AG04450 (cell line): ENCODE data around the gene VPS25. TPM values are rescaled to one million over a fixed set of nuclear protein-coding genes. Genes with fewer than 3 reads are reported as not detected.

Source experiments
- CTCF ChIA-PET: fragments of 300-600, 350-600 bp; formaldehyde crosslinking; extraction: SDS; loops from one replicate; lab custom pipeline; 2022; ENCODE audit warnings: antibody characterized with exemption, inconsistent platforms; lab: Charles Lee
- POLR2A ChIA-PET: fragments of 350-600 bp; formaldehyde crosslinking; extraction: SDS; loops from one replicate; lab custom pipeline; 2021; ENCODE audit warnings: antibody characterized with exemption, inconsistent platforms; lab: Yijun Ruan, JAX
- DNase-seq: peaks from one replicate; pipeline ENCODE4 v3.0.0-alpha.2; 2011; ENCODE audit warnings: low read depth, low spot score
- H3K27ac ChIP-seq: one replicate; pipeline ENCODE4 v1.5.1; 2012; ENCODE audit warnings: low read depth, low read length, control low read depth
- H3K27me3 ChIP-seq: one replicate; pipeline ENCODE4 v1.6.0; 2012; ENCODE audit warnings: low read length; ENCODE audit not compliant: control insufficient read depth, insufficient read depth
- H3K4me3 ChIP-seq: 2 replicates; pipeline ENCODE4 v1.5.1; 2011; ENCODE audit warnings: mild to moderate bottlenecking, low read depth, low read length, control low read depth
- H3K9me3 ChIP-seq: 2 replicates; pipeline ENCODE4 v1.5.1; 2012; ENCODE audit warnings: low read length; ENCODE audit not compliant: control insufficient read depth, insufficient read depth
- CTCF ChIP-seq: IDR thresholded peaks from 2 replicates; pipeline ENCODE4 v1.5.1; 2011; ENCODE audit warnings: low read depth, low read length, control low read depth, inconsistent platforms
- polyA plus RNA-seq: library from polyadenylated mRNA; depleted of rRNA; stranded (reverse); fragments of >200 nt; gene quantifications from 2 replicates; pipeline ENCODE4 v1.2.3, GENCODE V29; 2011

VPS25 gene
- polyA plus RNA-seq, 1 experiment, result 94.0 TPM

DNA sequence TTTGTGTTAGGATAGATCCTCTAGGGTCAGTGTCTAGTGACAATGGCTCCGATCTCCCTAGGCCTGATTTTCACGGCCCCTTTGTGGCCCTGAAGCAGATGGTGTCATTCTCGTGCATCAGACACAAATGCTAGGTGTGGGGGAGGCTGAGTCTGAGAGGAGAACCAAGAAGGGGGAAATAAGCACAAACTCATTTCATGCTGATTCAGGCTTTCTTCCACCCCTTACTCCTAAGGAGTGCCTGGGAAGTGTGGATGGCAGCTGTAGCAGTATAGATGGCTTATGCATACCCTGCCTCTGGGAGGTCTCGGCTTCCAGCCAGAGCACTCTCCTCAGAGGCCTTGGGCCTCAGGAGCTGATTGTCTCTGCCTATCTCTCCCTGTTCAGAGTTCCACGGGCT, 5.3 kb downstream of the VPS25 start:
- Histone ChIP-seq H3K27me3 (no peaks in the 10 kb centered on the region), H3K27ac (no peak overlapping the region), H3K4me3 (no peak overlapping the region), H3K9me3 (no peaks in the 10 kb centered on the region; the same call in 1 of the 2 replicates)
- CTCF ChIA-PET, result interaction anchor here (1.7 kb wide), 1 partner anchor 15 kb away, joined by 9 read pairs; no protein-coding TSS in a partner anchor
- no peak for TF ChIP-seq CTCF
- no peak for DNase-seq
- POLR2A ChIA-PET, result no interaction called here

DNA sequence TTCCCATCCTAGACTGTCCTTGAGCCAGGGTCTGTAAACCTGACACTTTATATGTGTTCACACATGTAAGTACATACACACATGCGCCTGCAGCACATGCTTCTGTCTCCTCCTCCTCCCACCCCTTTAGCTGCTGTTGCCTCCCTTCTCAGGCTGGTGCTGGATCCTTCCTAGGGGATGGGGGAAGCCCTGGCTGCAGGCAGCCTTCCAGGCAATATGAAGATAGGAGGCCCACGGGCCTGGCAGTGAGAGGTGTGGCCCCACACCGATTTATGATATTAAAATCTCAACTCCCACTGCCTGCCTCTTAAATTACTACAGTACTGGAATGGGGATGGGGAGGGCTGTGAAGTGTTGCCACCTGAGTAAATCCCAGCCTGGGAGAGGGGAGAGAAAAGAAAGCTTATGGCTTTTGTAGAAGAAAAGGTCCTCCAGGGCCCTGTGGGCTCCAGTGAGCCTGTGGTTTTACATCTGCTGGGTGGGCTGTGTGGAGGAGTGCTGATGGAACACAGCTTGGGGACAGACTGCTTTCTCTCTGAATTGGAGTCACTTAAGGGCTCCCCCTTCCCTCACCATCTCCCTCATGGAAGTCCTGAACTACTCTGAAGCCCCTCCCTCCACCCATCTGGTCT, 6.2 kb downstream of the VPS25 start:
- POLR2A ChIA-PET, result no interaction called here
- Histone ChIP-seq H3K27ac (no peak overlapping the region), H3K9me3 (no peaks in the 10 kb centered on the region; the same call in 1 of the 2 replicates), H3K27me3 (no peaks in the 10 kb centered on the region), H3K4me3 (no peak overlapping the region)
- DNase-seq, result no peak
- CTCF ChIA-PET, result interaction anchor here (1.4 kb wide), 2 partner anchors 16 to 201 kb away, joined by 4 to 6 read pairs; no protein-coding TSS in a partner anchor
- TF ChIP-seq CTCF, result no peak

DNA sequence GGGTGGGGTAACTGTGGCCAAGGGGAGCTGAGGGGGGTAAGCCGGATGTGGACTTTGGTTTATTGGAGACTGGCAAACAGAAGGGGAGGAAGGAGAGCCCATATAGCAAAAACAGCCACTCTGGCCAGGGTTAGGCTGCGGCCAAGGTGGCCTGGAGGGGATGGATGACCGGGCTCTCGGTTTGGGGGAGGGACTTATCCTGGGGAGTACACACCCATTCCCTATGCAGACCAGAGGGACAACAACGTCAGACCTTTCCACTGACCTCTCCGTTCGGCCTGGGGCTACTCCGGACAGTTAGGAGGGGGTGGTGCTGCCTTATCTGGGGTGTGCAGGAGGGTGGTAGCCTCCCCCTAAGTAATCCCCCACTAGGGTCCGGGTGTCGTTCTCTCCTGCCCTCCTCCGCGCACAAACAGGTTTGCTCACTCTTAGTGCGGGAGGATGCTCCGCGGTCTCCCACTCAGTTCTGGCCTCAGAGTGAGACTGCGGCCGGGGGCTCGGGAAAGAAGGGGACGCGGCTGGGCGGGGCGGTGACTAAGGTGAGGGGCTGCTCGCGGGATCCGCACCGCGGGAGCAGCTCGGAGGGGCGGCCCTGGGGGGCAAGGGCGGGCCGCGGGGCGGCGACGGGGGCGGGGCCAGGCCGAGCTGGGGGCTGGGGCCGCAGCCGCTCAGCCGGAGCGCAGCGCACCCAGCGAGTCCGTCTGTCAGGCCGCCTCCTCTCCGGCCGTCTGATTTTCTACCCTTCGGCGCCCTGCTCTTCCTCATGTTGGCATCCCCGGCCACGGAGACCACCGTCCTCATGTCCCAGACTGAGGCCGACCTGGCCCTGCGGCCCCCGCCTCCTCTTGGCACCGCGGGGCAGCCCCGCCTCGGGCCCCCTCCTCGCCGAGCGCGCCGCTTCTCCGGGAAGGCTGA, 6.9 kb downstream of the VPS25 start, which contains the start of gene WNK4:
WNK4 (plus strand) TSS at position 675 of the 915 bp plus-strand sequence; CDS start at position 764, 89 bp downstream.
- Histone ChIP-seq H3K4me3 (peak within 1 kb of the TSS; percentile 68), H3K27ac (peak within 1 kb of the TSS; percentile 47), H3K9me3 (peaks cover 3% of the 10 kb centered on the region; the same call in 1 of the 2 replicates), H3K27me3 (no peaks in the 10 kb centered on the region)
- DNase-seq, result no peak
- ChIA-PET POLR2A (interaction anchor here (1.2 to 1.6 kb wide), 4 partner anchors 10 to 44 kb away, joined by 3 to 6 read pairs (median 6); partner anchors contain the start of gene BECN1), CTCF (interaction anchor here (0.6 to 1.4 kb wide), 3 partner anchors 17 to 202 kb away, joined by 3 to 6 read pairs (median 4); no protein-coding TSS in a partner anchor)
- TF ChIP-seq CTCF, result no peak

DNA sequence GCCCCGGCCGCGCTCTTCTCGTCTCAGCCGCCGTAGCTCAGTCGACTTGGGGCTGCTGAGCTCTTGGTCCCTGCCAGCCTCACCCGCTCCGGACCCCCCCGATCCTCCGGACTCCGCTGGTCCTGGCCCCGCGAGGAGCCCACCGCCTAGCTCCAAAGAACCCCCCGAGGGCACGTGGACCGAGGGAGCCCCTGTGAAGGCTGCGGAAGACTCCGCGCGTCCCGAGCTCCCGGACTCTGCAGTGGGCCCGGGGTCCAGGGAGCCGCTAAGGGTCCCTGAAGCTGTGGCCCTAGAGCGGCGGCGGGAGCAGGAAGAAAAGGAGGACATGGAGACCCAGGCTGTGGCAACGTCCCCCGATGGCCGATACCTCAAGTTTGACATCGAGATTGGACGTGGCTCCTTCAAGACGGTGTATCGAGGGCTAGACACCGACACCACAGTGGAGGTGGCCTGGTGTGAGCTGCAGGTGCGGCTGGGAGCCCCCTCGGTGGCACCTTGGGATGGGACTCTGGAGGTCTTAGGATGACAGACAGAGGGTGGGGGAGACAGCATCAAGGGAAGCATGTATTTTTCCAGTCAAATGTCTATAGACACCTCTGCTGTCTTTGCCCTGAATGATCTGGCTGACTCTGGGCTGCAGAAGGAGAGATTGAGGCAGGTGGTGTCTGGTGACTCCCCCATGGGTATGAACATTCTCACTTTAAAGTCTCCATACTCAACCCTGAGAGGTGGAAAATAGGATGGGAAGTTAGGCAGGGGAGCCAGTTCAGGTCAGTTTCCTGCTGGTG, 7.8 kb downstream of the VPS25 start:
- Histone ChIP-seq H3K9me3 (peaks cover 5% of the 10 kb centered on the region; the same call in 1 of the 2 replicates), H3K27ac (no peak overlapping the region), H3K4me3 (peak overlapping the region; percentile 68), H3K27me3 (no peaks in the 10 kb centered on the region)
- ChIA-PET CTCF (interaction anchor here (0.6 to 1.4 kb wide), 3 partner anchors 17 to 203 kb away, joined by 3 to 6 read pairs (median 4); no protein-coding TSS in a partner anchor), POLR2A (interaction anchor here (0.6 to 1.6 kb wide), 6 partner anchors 11 to 817 kb away, joined by 3 to 6 read pairs (median 4); partner anchors contain the start of genes BECN1 and COA3)
- no peak for DNase-seq
- TF ChIP-seq CTCF, result no peak
